ENCODE data around the gene UCP2. TPM values are rescaled to one million over a fixed set of nuclear protein-coding genes. Genes with fewer than 3 reads are reported as not detected.
A peak's percentile ranks its signal among the peaks of the same experiment; 100 is the strongest.

Gene UCP2
- total RNA-seq, 4 donors from 2014 or later, result 16.8 to 284 (median 56.7) TPM

- Histone ChIP-seq H3K4me1 (peaks cover 37 to 38% of the 10 kb centered on the region in 2 donors), H3K27ac (peak overlapping the region; percentile 88 to 99 (median 92)), H3K4me3 (peak overlapping the region in 1 of 4 donors; percentile 10), H3K9me3 (no peaks in the 10 kb centered on the region), H3K36me3 (no peaks in the 10 kb centered on the region), H3K27me3 (no peaks in the 10 kb centered on the region)
- TF ChIP-seq CTCF (IDR thresholded peaks at IDR 0.05 in 4 of 5, conservative IDR thresholded peaks at IDR 0.05 in 1 of 5) (no peak), POLR2A (IDR thresholded peaks at IDR 0.05) (no peak)
- intact Hi-C loops (cut with DNase I; ENCODE audit: low total_unique reads), result loop anchor here (5.0 to 10.0 kb wide), 2 partner anchors 153 to 634 kb away; partner anchors contain the start of genes C2CD3 and PPME1
- in situ Hi-C loops (cut with MboI; ENCODE audit: low sequenced_read_pairs in 4 of 4), result no loop called here
- DNase-seq (peak in 1 of 2 donors; percentile 77), ATAC-seq (peak; percentile 18 to 50)
Observed at GRCh38 chr11:74019104-74019738, 36.6 kb upstream of the UCP2 start.

GRCh38 chr11:74018331-74019005, 35.8 kb upstream of the UCP2 start:
- Histone ChIP-seq H3K4me1 (peaks cover 34 to 37% of the 10 kb centered on the region in 2 donors), H3K36me3 (no peaks in the 10 kb centered on the region), H3K9me3 (no peaks in the 10 kb centered on the region), H3K4me3 (peak overlapping the region; percentile 9 to 34 (median 22)), H3K27ac (peak overlapping the region; percentile 88 to 99 (median 92)), H3K27me3 (no peaks in the 10 kb centered on the region)
- intact Hi-C loops (cut with DNase I; ENCODE audit: low total_unique reads), result loop anchor here (1.0 to 10.0 kb wide), 5 partner anchors 9 to 634 kb away; partner anchors contain the start of genes C2CD3, PPME1, UCP2 and UCP3
- in situ Hi-C loops (cut with MboI; ENCODE audit: low sequenced_read_pairs in 4 of 4), result no loop called here
- ATAC-seq (peak; percentile 85 to 89), DNase-seq (peak; percentile 94 to 99)
- TF ChIP-seq CTCF (IDR thresholded peaks at IDR 0.05 in 4 of 5, conservative IDR thresholded peaks at IDR 0.05 in 1 of 5) (no peak), POLR2A (IDR thresholded peaks at IDR 0.05) (peak; percentile 59 to 68)

- peak overlapping the region in 1 of 4 donors; percentile 34 for H3K4me3 ChIP-seq
- TF ChIP-seq CTCF (IDR thresholded peaks at IDR 0.05 in 4 of 5, conservative IDR thresholded peaks at IDR 0.05 in 1 of 5) (no peak), POLR2A (IDR thresholded peaks at IDR 0.05) (no peak)
- no peaks in the 10 kb centered on the region for H3K9me3 ChIP-seq
- in situ Hi-C loops (cut with MboI; ENCODE audit: low sequenced_read_pairs in 4 of 4) (no loop called here), intact Hi-C loops (cut with DNase I; ENCODE audit: low total_unique reads) (loop anchor here (1.0 to 10.0 kb wide), 5 partner anchors 8 to 633 kb away; partner anchors contain the start of genes C2CD3, PPME1, UCP2 and UCP3)
- H3K36me3 ChIP-seq, result no peaks in the 10 kb centered on the region
- DNase-seq, result no peak
- peak overlapping the region; percentile 88 to 99 (median 92) for H3K27ac ChIP-seq
- no peaks in the 10 kb centered on the region for H3K27me3 ChIP-seq
- ATAC-seq, result no peak
- peaks cover 34 to 37% of the 10 kb centered on the region in 2 donors for H3K4me1 ChIP-seq
Observed at GRCh38 chr11:74017631-74018030, 35.0 kb upstream of the UCP2 start.

GRCh38 chr11:74015919-74016684, 33.5 kb upstream of the UCP2 start:
- Histone ChIP-seq H3K27me3 (no peaks in the 10 kb centered on the region), H3K4me3 (no peak overlapping the region), H3K36me3 (no peaks in the 10 kb centered on the region), H3K9me3 (no peaks in the 10 kb centered on the region), H3K4me1 (peaks cover 47% of the 10 kb centered on the region in 2 donors), H3K27ac (peak overlapping the region; percentile 88 to 99 (median 92))
- DNase-seq, result no peak
- in situ Hi-C loops (cut with MboI; ENCODE audit: low sequenced_read_pairs in 4 of 4), result no loop called here
- TF ChIP-seq POLR2A (IDR thresholded peaks at IDR 0.05) (no peak), CTCF (IDR thresholded peaks at IDR 0.05 in 4 of 5, conservative IDR thresholded peaks at IDR 0.05 in 1 of 5) (no peak)
- ATAC-seq, result no peak
- intact Hi-C loops (cut with DNase I; ENCODE audit: low total_unique reads), result loop anchor here (5.0 to 10.0 kb wide), 2 partner anchors 156 to 631 kb away; partner anchors contain the start of genes C2CD3 and PPME1
